Measurements from ENCODE around the gene CEP41. TPM values are rescaled to one million over a fixed set of nuclear protein-coding genes. Genes with fewer than 3 reads are reported as not detected.
"Not testable (repeated sequence)": the region's sequence is repeated elsewhere in the genome, so short reads cannot be mapped to it uniquely, and the experiment has no call there.

CEP41 gene
- total RNA-seq, 1 experiment from 2014 or later = 23.0 TPM

GRCh38 chr7:130380861-130381455 is 59.9 kb downstream of the CEP41 start:
- DNase-seq (ENCODE audit: low read depth) = no peak
- in situ Hi-C loops (cut with HindIII; ENCODE audit: low pct_unique_long_range_greater_than_20kb, low sequenced_read_pairs) = no loop called here

- in situ Hi-C loops (cut with HindIII; ENCODE audit: low pct_unique_long_range_greater_than_20kb, low sequenced_read_pairs) = no loop called here
- DNase-seq (ENCODE audit: low read depth) = no peak
Measured at GRCh38 chr7:130379921-130380860, 60.6 kb downstream of the CEP41 start, which contains the start of gene CPA1. Gene CPA1 (plus strand): TSS chr7:130380494. CDS start chr7:130380521, 27 bp downstream.

- in situ Hi-C loops (cut with HindIII; ENCODE audit: low pct_unique_long_range_greater_than_20kb, low sequenced_read_pairs) = no loop called here
- DNase-seq (ENCODE audit: low read depth) = no peak
Measured at GRCh38 chr7:130379532-130379920, 61.3 kb downstream of the CEP41 start.

- in situ Hi-C loops (cut with HindIII; ENCODE audit: low pct_unique_long_range_greater_than_20kb, low sequenced_read_pairs) = no loop called here
- DNase-seq (ENCODE audit: low read depth) = no peak
Measured at GRCh38 chr7:130379019-130379418, 61.8 kb downstream of the CEP41 start.

- no peak for DNase-seq (ENCODE audit: low read depth)
- in situ Hi-C loops (cut with HindIII; ENCODE audit: low pct_unique_long_range_greater_than_20kb, low sequenced_read_pairs) = no loop called here
Measured at GRCh38 chr7:130377178-130377577, 63.6 kb downstream of the CEP41 start.

- in situ Hi-C loops (cut with HindIII; ENCODE audit: low pct_unique_long_range_greater_than_20kb, low sequenced_read_pairs); DNase-seq (ENCODE audit: low read depth): not testable (repeated sequence)
Measured at GRCh38 chr7:130376461-130376860, 64.4 kb downstream of the CEP41 start.

GRCh38 chr7:130374507-130374906 is 66.3 kb downstream of the CEP41 start:
- in situ Hi-C loops (cut with HindIII; ENCODE audit: low pct_unique_long_range_greater_than_20kb, low sequenced_read_pairs) = no loop called here
- DNase-seq (ENCODE audit: low read depth) = no peak

- in situ Hi-C loops (cut with HindIII; ENCODE audit: low pct_unique_long_range_greater_than_20kb, low sequenced_read_pairs) = no loop called here
- no peak for DNase-seq (ENCODE audit: low read depth)
Measured at GRCh38 chr7:130372402-130373165, 68.2 kb downstream of the CEP41 start.

GRCh38 chr7:130371046-130371445 is 69.8 kb downstream of the CEP41 start:
- DNase-seq (ENCODE audit: low read depth) = no peak

GRCh38 chr7:130369831-130370550 is 70.8 kb downstream of the CEP41 start:
- no peak for DNase-seq (ENCODE audit: low read depth)

More at GRCh38 chr7:130371046-130371445, 69.8 kb downstream of the CEP41 start:
- in situ Hi-C loops (cut with HindIII; ENCODE audit: low pct_unique_long_range_greater_than_20kb, low sequenced_read_pairs) = no loop called here

GRCh38 chr7:130369110-130369711 is 71.6 kb downstream of the CEP41 start:
- DNase-seq (ENCODE audit: low read depth) = no peak
- in situ Hi-C loops (cut with HindIII; ENCODE audit: low pct_unique_long_range_greater_than_20kb, low sequenced_read_pairs) = no loop called here

More at GRCh38 chr7:130369831-130370550, 70.8 kb downstream of the CEP41 start:
- in situ Hi-C loops (cut with HindIII; ENCODE audit: low pct_unique_long_range_greater_than_20kb, low sequenced_read_pairs) = no loop called here

- in situ Hi-C loops (cut with HindIII; ENCODE audit: low pct_unique_long_range_greater_than_20kb, low sequenced_read_pairs) = no loop called here
- DNase-seq (ENCODE audit: low read depth) = no peak
Measured at GRCh38 chr7:130367836-130368746, 72.7 kb downstream of the CEP41 start.

GRCh38 chr7:130367088-130367755 is 73.6 kb downstream of the CEP41 start:
- in situ Hi-C loops (cut with HindIII; ENCODE audit: low pct_unique_long_range_greater_than_20kb, low sequenced_read_pairs) = no loop called here
- DNase-seq (ENCODE audit: low read depth) = no peak

- DNase-seq (ENCODE audit: low read depth) = no peak
- in situ Hi-C loops (cut with HindIII; ENCODE audit: low pct_unique_long_range_greater_than_20kb, low sequenced_read_pairs) = no loop called here
Measured at GRCh38 chr7:130366564-130366963, 74.3 kb downstream of the CEP41 start.

- peak; percentile 14 for DNase-seq (ENCODE audit: low read depth)
- in situ Hi-C loops (cut with HindIII; ENCODE audit: low pct_unique_long_range_greater_than_20kb, low sequenced_read_pairs) = no loop called here
Measured at GRCh38 chr7:130365511-130366441, 75.0 kb downstream of the CEP41 start.
